NCI-H1694 treated with DMSO at 0.1 percent for 48 hours (cell line): Measurements from ENCODE around the gene EMC10.
A peak's percentile ranks its signal among the peaks of the same experiment; 100 is the strongest.

Experiments used
- DNase-seq: peaks from one replicate; lab custom pipeline; 2025; lab: John Stamatoyannopoulos, UW

Gene EMC10

GRCh38 chr19:50478901-50479715 is 2.8 kb downstream of the EMC10 start:
- no peak for DNase-seq

DNA sequence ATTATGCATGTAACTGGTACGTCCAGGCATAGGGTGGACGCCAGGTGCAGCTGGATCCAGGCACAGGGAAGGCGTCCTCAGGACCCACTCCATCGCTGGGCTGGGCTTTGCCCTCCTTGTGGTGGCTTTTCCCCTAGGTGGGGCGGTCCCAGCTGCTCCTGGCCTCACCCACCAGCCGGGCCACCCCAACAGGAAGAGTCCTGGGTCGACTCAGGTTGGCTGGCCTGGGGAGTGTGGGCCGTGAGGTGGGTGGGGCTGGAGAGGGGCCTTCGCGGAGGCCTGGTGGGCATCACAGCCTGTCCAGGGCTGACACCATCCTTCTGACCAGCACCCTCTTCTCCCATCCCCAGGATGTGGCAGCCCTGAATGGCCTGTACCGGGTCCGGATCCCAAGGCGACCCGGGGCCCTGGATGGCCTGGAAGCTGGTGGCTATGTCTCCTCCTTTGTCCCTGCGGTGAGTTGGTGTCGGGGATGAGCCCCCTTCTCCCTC is 3.5 kb downstream of the EMC10 start:
- no peak for DNase-seq

GRCh38 chr19:50480281-50481111 is 4.2 kb downstream of the EMC10 start:
- no peak for DNase-seq

- DNase-seq: no peak
These were observed 5.2 kb downstream of the EMC10 start for GRCh38 chr19:50481351-50482149.

- DNase-seq: no peak
These were observed 6.1 kb downstream of the EMC10 start for GRCh38 chr19:50482271-50482855.

DNA sequence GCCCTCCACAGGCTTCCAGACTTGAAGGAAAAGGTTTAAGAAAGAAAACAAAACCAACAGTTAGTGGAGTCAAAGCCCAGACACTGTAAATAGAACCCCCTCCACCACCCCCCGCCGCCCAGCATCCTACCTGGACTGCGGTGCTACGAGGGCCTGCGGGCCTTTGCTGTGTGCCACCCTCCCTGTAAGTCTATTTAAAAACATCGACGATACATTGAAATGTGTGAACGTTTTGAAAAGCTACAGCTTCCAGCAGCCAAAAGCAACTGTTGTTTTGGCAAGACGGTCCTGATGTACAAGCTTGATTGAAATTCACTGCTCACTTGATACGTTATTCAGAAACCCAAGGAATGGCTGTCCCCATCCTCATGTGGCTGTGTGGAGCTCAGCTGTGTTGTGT is 6.6 kb downstream of the EMC10 start:
- no peak for DNase-seq

GRCh38 chr19:50485284-50485955 is 9.1 kb downstream of the EMC10 start:
- no peak for DNase-seq

GRCh38 chr19:50486823-50487515 is 10.7 kb downstream of the EMC10 start:
- DNase-seq: peak; percentile 6

DNA sequence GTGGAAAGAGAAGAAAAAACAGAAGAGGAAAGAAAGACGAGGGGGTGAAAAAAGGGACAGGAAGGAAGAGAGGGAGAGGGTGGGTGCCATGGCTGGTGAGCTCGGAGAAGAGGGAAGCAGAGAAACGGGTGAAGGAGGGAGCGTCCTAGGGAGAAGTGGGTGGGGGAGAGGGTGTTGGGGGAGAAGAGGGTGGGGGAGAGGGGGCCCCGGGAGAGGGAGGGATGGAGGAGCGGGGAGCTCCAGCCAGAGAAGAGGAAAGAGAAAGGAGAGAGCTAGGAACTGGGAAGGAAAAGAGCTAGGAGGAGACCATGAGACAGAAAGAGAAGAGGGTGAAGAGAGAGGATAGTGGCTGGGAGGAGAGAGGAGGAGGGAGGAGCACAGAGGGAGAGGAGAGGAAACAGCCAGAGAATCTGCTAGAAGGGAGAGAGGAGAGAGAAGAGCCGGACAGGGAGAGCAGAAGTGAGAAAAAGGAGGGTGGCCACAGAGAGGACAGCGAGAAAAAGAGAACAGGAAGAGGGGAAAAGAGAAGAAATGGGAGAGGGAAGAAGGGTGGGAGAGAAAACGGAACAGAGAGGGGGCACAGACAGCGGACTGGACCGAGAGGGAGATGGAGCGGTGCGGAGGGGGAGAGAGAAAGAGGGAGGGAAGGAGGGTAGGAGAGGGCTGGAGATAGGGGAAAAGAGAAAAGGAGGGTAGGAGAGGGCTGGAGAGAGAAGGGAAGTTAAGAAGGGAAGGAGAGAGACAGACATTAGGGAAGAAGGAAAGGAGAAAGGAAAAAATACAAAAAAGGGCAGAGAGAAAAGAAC is 12.3 kb downstream of the EMC10 start:
- DNase-seq: no peak

DNA sequence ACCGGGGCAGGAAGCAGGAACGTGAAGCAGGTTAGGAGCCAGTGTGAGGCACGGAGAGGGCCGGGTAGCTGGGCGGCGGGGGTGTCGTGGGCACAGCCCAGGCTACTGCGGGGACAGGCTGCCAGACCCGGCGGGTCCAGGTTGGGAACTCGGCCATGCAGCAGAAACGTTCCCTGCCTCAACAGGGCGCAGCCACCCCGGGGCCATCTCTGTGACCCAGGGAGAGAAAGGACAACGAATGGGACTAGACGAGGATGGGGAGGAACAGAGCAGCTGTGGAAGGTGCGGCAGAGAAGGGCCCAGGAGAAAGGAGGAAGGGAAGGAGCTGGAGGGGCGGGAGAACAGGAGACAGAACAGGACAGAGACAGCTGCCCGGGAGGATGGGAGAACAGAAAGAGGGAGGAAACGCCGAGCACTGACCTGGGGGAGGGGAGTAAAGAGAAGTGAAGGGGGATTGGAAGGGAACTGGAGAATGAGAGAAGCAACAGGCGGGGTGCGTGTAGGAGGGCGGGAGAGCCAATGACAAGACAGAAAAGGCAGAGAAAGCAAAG is 13.2 kb downstream of the EMC10 start:
- DNase-seq: no peak

DNA sequence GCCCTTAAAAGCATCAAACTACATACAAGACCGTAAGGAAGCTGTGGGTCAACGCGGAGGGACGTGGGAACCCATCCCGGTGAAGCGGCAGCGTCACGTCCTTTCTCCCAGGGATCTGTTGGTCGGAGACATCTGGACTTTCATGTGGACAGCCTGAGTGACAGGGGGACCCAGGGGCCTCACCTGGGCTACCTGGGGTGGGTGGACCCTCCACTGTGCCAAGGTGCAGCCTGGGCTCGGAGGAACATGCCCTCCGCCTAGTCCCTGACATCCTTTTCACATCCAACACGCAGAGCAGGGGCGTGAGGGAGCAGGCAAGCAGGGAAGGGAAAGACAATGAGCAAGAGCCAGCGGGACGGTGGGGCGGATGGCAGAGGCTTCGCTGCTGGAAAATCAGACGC is 14.1 kb downstream of the EMC10 start:
- DNase-seq: no peak

DNA sequence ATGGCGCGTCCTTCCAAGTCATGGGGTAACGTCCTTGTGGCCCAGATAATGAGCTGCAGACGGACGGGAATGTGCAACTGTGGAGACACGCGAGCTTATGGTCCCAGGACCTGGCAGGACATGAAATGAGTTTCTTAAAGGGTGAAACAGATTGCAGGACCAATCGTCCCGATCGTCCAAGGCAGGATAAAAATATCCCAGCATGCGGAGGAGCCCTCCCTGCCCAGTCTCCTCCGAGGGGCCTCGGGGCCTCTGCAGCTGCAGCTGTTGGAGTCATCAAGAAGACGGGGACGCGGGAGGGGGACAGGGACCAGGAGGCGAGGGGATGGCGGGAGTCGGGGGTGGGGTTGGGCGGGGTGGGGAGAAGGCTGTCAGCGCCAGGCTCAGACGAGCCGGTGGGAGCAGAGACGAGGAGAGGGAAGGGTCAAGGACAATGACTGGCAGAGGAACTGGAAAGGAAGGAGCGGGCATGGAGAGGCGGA is 14.7 kb downstream of the EMC10 start:
- no peak for DNase-seq

GRCh38 chr19:50492303-50493052 is 16.2 kb downstream of the EMC10 start:
- DNase-seq: no peak

GRCh38 chr19:50493171-50493570 is 16.9 kb downstream of the EMC10 start:
- no peak for DNase-seq

DNA sequence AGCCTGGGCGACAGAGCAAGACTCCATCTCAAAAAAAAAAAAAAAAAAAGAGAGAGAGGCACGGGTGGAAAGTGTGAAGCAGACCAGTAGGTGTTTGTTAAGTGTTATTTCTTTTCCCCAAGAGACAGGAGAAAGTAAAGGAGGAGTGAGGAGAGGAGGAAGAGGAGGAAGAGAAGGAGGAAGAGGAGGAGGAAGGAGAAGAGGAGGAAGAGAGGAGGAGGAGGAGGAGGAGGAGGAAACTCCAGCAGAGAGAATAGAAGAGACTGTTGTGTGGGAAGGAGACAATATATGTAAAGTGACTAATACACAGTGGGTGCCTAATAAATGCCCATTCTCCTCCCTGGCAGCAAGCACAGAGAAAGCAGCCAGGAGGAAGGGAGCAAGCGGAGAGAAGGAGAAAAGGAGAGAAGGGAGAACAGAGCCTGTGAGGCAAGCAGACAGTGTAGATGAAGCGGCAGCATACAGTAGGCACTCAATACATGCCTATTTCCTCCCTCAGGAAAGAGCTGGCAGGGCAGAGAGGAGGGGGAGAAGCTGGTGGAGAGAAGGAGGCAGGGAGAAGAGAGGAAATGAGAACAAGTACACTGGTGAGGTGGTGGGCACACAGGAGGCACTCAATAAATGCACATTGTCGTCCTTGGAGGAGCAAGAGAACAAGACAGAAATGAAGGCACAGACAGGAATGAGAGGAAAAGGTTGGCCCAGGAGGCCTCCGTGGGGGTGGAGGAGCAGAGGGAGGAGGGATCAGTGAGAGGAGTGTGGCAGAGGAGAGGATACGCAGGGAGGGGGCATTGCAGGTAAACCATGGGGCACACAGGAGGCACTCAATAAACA is 18.1 kb downstream of the EMC10 start:
- no peak for DNase-seq

DNA sequence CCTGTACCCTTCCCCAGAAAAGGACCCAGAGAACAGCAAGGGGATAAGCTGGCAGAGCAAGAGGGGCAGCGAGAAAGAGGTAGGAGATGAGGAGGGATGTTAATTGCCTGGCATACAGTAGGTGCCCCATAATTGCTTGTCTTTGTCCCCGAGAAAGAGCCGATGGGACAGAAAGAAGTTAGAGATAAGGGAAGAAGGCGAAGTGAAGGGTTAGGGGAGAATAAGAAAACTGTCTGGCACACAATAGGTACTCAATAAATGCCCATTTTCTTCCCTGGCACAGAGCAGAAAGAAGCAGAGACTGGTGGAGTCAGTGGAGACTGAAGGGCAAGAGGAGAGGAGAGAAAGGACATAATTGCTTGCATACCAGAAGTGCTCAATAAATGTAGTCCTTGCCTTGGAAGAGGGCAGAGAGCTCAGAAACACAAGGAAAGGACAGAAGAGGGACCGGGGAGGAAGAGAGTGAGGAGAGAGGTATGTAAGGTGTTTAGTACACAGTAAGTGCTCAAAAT is 18.8 kb downstream of the EMC10 start:
- DNase-seq: no peak
